Measurements from ENCODE around the gene FBXO21. TPM values are rescaled to one million over a fixed set of nuclear protein-coding genes. Genes with fewer than 3 reads are reported as not detected.

Gene FBXO21
- total and polyA plus RNA-seq, 2 of the 13 experiments (the other 11 are each of a cell fraction or from before 2014, with no cell fraction given), result 15.6 to 32.5 TPM

- H3K4me3 ChIP-seq (replicated peaks in 1 of 3; ENCODE audit: insufficient read depth in 1 of 3, low read depth in 2 of 3, low read length in 3 of 3), result no peak overlapping the region
- no peaks in the 10 kb centered on the region for H3K79me2 ChIP-seq (ENCODE audit: insufficient read depth, low read length)
- H4K20me1 ChIP-seq (ENCODE audit: insufficient read depth, low read length), result no peaks in the 10 kb centered on the region
- ATAC-seq (no peak), DNase-seq (ENCODE audit: low spot score) (no peak), FAIRE-seq (no peak)
- H3K4me2 ChIP-seq (ENCODE audit: low read depth, low read length), result no peak overlapping the region
- H3K36me3 ChIP-seq (replicated peaks in 1 of 2; ENCODE audit: control insufficient read depth in 1 of 2, insufficient read depth in 2 of 2, low read length in 2 of 2), result peaks cover 12 to 24% of the 10 kb centered on the region in 2 experiments
- TF ChIP-seq MNT (IDR thresholded peaks at IDR 0.05) (no peak), ZFYVE20 (CRISPR knock-in tag; IDR thresholded peaks at IDR 0.05; ENCODE audit: borderline replicate concordance, low read depth) (no peak)
- in situ Hi-C loops (cut with HindIII; ENCODE audit: extremely low pct_ligation_motif_present, low pct_unique_long_range_greater_than_20kb) (no loop called here), intact Hi-C loops (cut with micrococcal nuclease; ENCODE audit: unreplicated experiment) (no loop called here)
- CTCF ChIA-PET (ENCODE audit: low intra/inter-chr PET ratio, low total read pairs), result no interaction called here
- no peaks in the 10 kb centered on the region for H3K9me3 ChIP-seq (ENCODE audit: low read length)
- no peak overlapping the region for H3K9ac ChIP-seq (ENCODE audit: insufficient read depth, low read depth, low read length)
- 98% methylated on average over 7 of the region's 15 CpGs for WGBS (ENCODE audit: low lambda C conversion rate)
- H2AFZ ChIP-seq (ENCODE audit: low read length), result no peak overlapping the region
- peaks cover 22% of the 10 kb centered on the region for H3K4me1 ChIP-seq (ENCODE audit: insufficient read depth, low read length)
- POLR2A ChIA-PET, result no interaction called here
- no peak overlapping the region for H3K27ac ChIP-seq (ENCODE audit: extremely low read length, insufficient read depth, low read length)
- BruUV-seq (replicated peaks), result no TSS peak
- no peaks in the 10 kb centered on the region for H3K27me3 ChIP-seq (ENCODE audit: control insufficient read depth in 1 of 2, insufficient read depth in 2 of 2, low read length in 2 of 2)
Observed at GRCh38 chr12:117144599-117144998, 45.7 kb downstream of the FBXO21 start.

GRCh38 chr12:117143008-117143532 is 47.2 kb downstream of the FBXO21 start:
- intact Hi-C loops (cut with micrococcal nuclease; ENCODE audit: unreplicated experiment), result loop anchor here (1.0 kb wide), 1 partner anchor 12 kb away; no protein-coding TSS in a partner anchor
- Histone ChIP-seq H3K9me3 (ENCODE audit: low read length) (no peaks in the 10 kb centered on the region), H3K4me1 (ENCODE audit: insufficient read depth, low read length) (peaks cover 22% of the 10 kb centered on the region), H3K4me3 (replicated peaks in 1 of 3; ENCODE audit: insufficient read depth in 1 of 3, low read depth in 2 of 3, low read length in 3 of 3) (peak overlapping the region in 1 of 3 experiments; percentile 22; a peak in 1 of 6 replicates), H3K79me2 (ENCODE audit: insufficient read depth, low read length) (no peaks in the 10 kb centered on the region), H3K9ac (ENCODE audit: insufficient read depth, low read depth, low read length) (0 out of 2 replicates have a peak overlapping the region, but pooled peaks have one; percentile 3), H3K36me3 (replicated peaks in 1 of 2; ENCODE audit: control insufficient read depth in 1 of 2, insufficient read depth in 2 of 2, low read length in 2 of 2) (peaks cover 9 to 17% of the 10 kb centered on the region in 2 experiments), H3K27ac (ENCODE audit: extremely low read length, insufficient read depth, low read length) (peak overlapping the region; percentile 59), H3K27me3 (ENCODE audit: control insufficient read depth in 1 of 2, insufficient read depth in 2 of 2, low read length in 2 of 2) (no peaks in the 10 kb centered on the region), H4K20me1 (ENCODE audit: insufficient read depth, low read length) (no peaks in the 10 kb centered on the region), H3K4me2 (ENCODE audit: low read depth, low read length) (peak overlapping the region; percentile 56), H2AFZ (ENCODE audit: low read length) (no peak overlapping the region)
- BruUV-seq (replicated peaks), result no TSS peak
- 19% methylated on average over 18 of the region's 18 CpGs for whole genome bisulfite sequencing (ENCODE audit: low lambda C conversion rate)
- ChIA-PET POLR2A (no interaction called here), CTCF (ENCODE audit: low intra/inter-chr PET ratio, low total read pairs) (no interaction called here)
- peak; percentile 76 for ATAC-seq
- FAIRE-seq, result peak; percentile 56
- DNase-seq (ENCODE audit: low spot score), result peak; percentile 92
- in situ Hi-C loops (cut with HindIII; ENCODE audit: extremely low pct_ligation_motif_present, low pct_unique_long_range_greater_than_20kb), result no loop called here
- TF ChIP-seq FOXP1 (IDR thresholded peaks at IDR 0.05) (no peak), FOXP1 (CRISPR knock-in tag; IDR thresholded peaks at IDR 0.05) (peak; percentile 34), ARNT2 (CRISPR knock-in tag; IDR thresholded peaks at IDR 0.05; ENCODE audit: low read depth) (no peak), SOX6 (IDR thresholded peaks at IDR 0.05) (no peak), SOX6 (CRISPR knock-in tag; IDR thresholded peaks at IDR 0.05) (peak; percentile 38; the same call in 1 of the 2 replicates), ZNF775 (CRISPR knock-in tag; IDR thresholded peaks at IDR 0.05; ENCODE audit: borderline replicate concordance) (no peak), PPARG (CRISPR knock-in tag; conservative IDR thresholded peaks at IDR 0.05) (peak; percentile 79), DMTF1 (CRISPR knock-in tag; IDR thresholded peaks at IDR 0.05) (no peak), SPEN (CRISPR knock-in tag; IDR thresholded peaks at IDR 0.05; ENCODE audit: low read depth) (peak; percentile 61; the same call in 1 of the 2 replicates), SNAPC5 (CRISPR knock-in tag; IDR thresholded peaks at IDR 0.05; ENCODE audit: borderline replicate concordance) (no peak), TEAD3 (CRISPR knock-in tag; optimal IDR thresholded peaks at IDR 0.05; ENCODE audit: borderline replicate concordance) (peak; percentile 77), SAP130 (CRISPR knock-in tag; IDR thresholded peaks at IDR 0.05; ENCODE audit: low read depth) (peak; percentile 75)

Measured in HepG2 (cell line).